Right atrium auricular region (tissue), 2 donors: ENCODE data around the gene S100A14. TPM values are rescaled to one million over a fixed set of nuclear protein-coding genes. Genes with fewer than 3 reads are reported as not detected.
A peak's percentile ranks its signal among the peaks of the same experiment; 100 is the strongest.

ENCODE experiments used
- DNase-seq: peaks from one replicate; pipeline ENCODE4 v3.0.0-alpha.2; 2019; ENCODE audit warnings: low spot score
- H3K27ac ChIP-seq, 2 donors: fragments of 200-600 bp; sonication (generic); 1 replicate in 1 of 2; 2 replicates in 1 of 2; pipeline ENCODE4 v1.5.1; 2016 to 2019
- H3K27me3 ChIP-seq, 2 donors: fragments of 200-600 bp; sonication (generic); one replicate each; pipeline versions ENCODE4 v1.5.1 to v1.6.0; 2017 to 2019
- H3K36me3 ChIP-seq: fragments of 200-600 bp; sonication (generic); one replicate; pipeline ENCODE4 v1.5.1; 2016
- H3K4me1 ChIP-seq, 2 donors: fragments of 200-600 bp; sonication (generic); one replicate each; pipeline versions ENCODE4 v1.5.1 to v1.6.0; 2017 to 2019
- H3K4me3 ChIP-seq, 2 donors: fragments of 200-600 bp; sonication (generic); 1 replicate in 1 of 2; 2 replicates in 1 of 2; pipeline ENCODE4 v1.5.1; 2017 to 2019; ENCODE audit warnings: mild to moderate bottlenecking in 1 of 2, moderate library complexity in 1 of 2
- H3K9me3 ChIP-seq, 2 donors: fragments of 200-600 bp; sonication (generic); one replicate each; pipeline ENCODE4 v1.5.1; 2019
- total RNA-seq, 2 donors: library from RNA; depleted of rRNA; stranded (reverse); fragments of >200 nt; gene quantifications; one replicate each; pipeline ENCODE4 v1.1.0, GENCODE V29; 2016
- TF ChIP-seq, protein P1 (sequence below), 2 donors: fragments of 200-600 bp; sonication (generic); IDR thresholded peaks; one replicate each; pipeline ENCODE4 v1.5.1; 2019; ENCODE audit warnings: antibody characterized with exemption in 2 of 2

S100A14 gene
- total RNA-seq, 2 donors from 2014 or later: 0.55 to 2.4 TPM

DNA sequence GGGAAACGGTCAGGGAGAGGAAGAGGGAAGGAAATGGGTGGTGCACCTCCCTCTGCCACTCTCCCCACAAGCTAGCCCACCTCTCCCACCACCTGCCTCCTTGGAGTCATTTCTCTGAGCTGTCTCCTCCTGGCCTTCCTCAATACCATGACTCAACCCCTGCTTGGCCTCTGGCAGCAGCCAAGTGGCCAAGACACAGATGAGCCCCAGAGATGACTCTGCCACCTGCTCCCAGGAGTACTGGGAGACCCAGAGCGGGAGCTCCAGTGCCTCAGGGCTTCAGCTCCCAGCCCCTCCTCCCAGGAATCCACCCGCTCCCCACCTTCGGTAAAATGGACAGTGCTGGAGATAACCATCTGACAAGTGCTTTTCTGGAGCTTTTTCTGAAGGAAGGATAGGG is 5.8 kb downstream of the S100A14 start:
- no peak overlapping the region for H3K4me3 ChIP-seq
- peaks cover 16% of the 10 kb centered on the region for H3K36me3 ChIP-seq
- TF ChIP-seq, protein P1, sequence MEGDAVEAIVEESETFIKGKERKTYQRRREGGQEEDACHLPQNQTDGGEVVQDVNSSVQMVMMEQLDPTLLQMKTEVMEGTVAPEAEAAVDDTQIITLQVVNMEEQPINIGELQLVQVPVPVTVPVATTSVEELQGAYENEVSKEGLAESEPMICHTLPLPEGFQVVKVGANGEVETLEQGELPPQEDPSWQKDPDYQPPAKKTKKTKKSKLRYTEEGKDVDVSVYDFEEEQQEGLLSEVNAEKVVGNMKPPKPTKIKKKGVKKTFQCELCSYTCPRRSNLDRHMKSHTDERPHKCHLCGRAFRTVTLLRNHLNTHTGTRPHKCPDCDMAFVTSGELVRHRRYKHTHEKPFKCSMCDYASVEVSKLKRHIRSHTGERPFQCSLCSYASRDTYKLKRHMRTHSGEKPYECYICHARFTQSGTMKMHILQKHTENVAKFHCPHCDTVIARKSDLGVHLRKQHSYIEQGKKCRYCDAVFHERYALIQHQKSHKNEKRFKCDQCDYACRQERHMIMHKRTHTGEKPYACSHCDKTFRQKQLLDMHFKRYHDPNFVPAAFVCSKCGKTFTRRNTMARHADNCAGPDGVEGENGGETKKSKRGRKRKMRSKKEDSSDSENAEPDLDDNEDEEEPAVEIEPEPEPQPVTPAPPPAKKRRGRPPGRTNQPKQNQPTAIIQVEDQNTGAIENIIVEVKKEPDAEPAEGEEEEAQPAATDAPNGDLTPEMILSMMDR (IDR thresholded peaks at IDR 0.05): no peak
- no peaks in the 10 kb centered on the region for H3K9me3 ChIP-seq
- H3K27ac ChIP-seq: peak overlapping the region; percentile 91 to 93
- no peak for DNase-seq
- no peaks in the 10 kb centered on the region for H3K27me3 ChIP-seq
- H3K4me1 ChIP-seq: peaks cover 0 to 49% of the 10 kb centered on the region in 2 donors

DNA sequence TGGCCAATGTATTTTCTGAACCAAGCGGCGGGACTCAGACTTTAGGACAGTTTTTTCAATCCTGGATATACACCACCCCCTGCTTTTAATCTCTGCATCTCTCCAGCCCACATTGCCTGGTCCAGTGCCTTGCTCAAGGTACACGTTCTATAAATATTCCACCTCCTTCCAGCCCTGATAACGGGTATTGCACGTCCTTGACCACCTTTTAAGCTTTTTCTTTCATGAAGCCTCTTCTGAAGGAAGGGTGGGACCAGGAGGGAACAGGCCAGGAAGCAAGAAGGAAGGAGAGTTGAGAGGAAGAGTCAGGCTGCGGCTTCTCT is 6.6 kb downstream of the S100A14 start:
- peak overlapping the region; percentile 91 to 93 for H3K27ac ChIP-seq
- no peaks in the 10 kb centered on the region for H3K27me3 ChIP-seq
- H3K4me3 ChIP-seq: peak overlapping the region in 1 of 2 donors; percentile 38
- DNase-seq: no peak
- TF ChIP-seq, protein P1 (IDR thresholded peaks at IDR 0.05): no peak
- peaks cover 0 to 49% of the 10 kb centered on the region in 2 donors for H3K4me1 ChIP-seq
- H3K9me3 ChIP-seq: no peaks in the 10 kb centered on the region
- H3K36me3 ChIP-seq: peaks cover 16% of the 10 kb centered on the region

DNA sequence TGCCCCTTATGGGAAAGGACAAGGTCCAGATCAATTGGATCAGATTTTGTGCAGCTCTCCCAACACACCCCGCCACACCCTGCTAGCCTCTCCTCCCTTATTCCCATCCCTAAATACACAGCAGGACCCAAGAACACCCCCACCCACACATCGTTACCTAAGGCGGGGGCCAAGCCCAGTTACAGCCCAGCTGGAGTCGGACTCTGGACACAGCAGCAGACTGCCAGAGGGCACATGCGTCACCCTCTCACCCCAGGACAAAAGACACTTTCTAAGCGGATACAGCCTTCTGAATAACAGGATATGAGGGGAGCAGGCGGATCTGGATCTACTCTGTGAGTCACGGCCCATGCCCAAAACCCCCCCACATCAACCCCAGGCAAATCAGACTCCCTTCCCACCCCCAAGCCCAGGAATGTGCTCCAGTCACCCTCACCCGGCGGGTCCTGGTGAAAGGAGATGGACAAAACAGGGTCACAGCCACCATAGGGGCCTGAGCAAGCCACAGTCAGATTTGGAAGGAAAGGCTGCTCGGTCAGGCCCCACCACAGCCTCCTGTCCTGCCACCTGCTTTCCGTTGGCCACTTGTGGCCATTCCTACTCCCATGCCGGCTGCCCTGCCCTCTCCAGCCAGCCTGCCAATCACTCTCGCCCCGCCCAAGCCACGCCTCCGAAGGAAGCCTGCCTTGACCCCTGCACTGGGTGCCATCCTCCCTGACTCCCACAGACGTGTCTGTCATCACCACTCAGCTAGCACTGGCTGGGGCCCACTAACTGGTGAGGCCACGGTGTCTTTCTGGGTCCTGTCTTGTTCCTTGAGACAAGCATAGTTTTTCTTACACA is 7.2 kb downstream of the S100A14 start:
- peak overlapping the region; percentile 28 to 38 for H3K4me3 ChIP-seq
- peaks cover 16% of the 10 kb centered on the region for H3K36me3 ChIP-seq
- peaks cover 0 to 49% of the 10 kb centered on the region in 2 donors for H3K4me1 ChIP-seq
- peak; percentile 91 for DNase-seq
- TF ChIP-seq, protein P1 (IDR thresholded peaks at IDR 0.05): no peak
- no peaks in the 10 kb centered on the region for H3K9me3 ChIP-seq
- peak overlapping the region; percentile 91 to 93 for H3K27ac ChIP-seq
- no peaks in the 10 kb centered on the region for H3K27me3 ChIP-seq

DNA sequence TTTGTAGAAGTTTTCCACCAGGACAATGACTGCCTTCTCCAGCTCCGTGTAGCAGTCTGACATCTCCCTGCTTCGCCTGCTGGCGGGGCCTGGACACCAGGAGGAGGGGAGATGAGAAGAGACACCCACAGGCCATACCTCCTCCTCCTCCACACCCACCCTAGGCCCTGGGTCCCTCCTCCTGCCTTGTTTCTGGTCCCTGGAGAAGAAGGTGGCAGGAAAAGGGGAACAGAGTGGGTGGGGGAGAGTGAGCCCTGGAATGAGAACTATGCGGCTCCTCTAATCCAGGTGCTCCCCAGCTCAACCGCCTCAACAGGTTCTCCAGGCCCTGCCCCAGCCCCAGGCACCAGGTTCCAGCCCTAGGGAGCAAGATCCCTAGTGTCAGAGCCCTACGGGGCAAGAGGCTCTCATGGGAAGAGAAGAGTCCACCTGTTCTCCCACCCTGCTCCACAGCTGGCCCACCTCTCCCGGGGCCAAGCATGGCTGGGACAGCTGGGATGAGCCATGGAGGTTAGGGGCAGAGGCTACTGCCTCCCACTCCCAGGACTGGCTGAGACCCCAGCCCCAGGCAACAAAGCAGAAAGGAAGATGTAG is 7.9 kb downstream of the S100A14 start:
- DNase-seq: no peak
- Histone ChIP-seq H3K27ac (peak overlapping the region; percentile 91 to 93), H3K9me3 (no peaks in the 10 kb centered on the region), H3K36me3 (peaks cover 16% of the 10 kb centered on the region), H3K4me3 (peak overlapping the region; percentile 28 to 38), H3K27me3 (no peaks in the 10 kb centered on the region), H3K4me1 (peaks cover 0 to 45% of the 10 kb centered on the region in 2 donors)
- TF ChIP-seq, protein P1 (IDR thresholded peaks at IDR 0.05): no peak

DNA sequence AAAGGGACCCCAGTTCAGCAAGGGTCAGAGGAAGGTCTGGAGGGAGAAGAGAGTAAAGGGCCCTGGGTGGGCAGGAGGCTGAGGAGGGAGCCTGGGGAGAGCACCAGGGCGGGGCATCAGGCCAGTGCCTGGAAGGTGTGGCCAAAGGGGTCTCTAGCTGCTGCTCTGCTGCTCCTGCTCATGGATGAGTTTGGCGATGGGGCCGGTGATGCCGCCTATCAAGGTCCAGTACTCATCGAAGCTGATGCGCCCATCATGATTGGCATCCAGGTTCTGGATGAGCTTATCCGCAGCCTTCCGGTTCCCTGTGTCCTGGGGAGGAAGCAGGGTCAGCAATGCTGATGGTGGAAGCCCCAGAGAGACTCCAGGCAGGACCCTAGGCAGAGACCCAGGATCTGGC is 8.7 kb downstream of the S100A14 start:
- Histone ChIP-seq H3K9me3 (no peaks in the 10 kb centered on the region), H3K4me3 (peak overlapping the region in 1 of 2 donors; percentile 38), H3K27me3 (no peaks in the 10 kb centered on the region), H3K4me1 (peaks cover 0 to 42% of the 10 kb centered on the region in 2 donors), H3K36me3 (peaks cover 16% of the 10 kb centered on the region), H3K27ac (peak overlapping the region; percentile 91 to 93)
- TF ChIP-seq, protein P1 (IDR thresholded peaks at IDR 0.05): no peak
- no peak for DNase-seq
